GM18498 (cell line): ENCODE results near the gene PIK3AP1.

Source experiments
- ATAC-seq: cut with Tn5 transposase; IDR thresholded peaks from one replicate; pipeline ENCODE4 v1.9.1; 2021; ENCODE audit warnings: mild to moderate bottlenecking, moderate library complexity; ENCODE audit not compliant: unreplicated experiment

PIK3AP1 gene

GRCh38 chr10:96648297-96648696 is 72.0 kb downstream of the PIK3AP1 start:
- ATAC-seq = no peak

DNA sequence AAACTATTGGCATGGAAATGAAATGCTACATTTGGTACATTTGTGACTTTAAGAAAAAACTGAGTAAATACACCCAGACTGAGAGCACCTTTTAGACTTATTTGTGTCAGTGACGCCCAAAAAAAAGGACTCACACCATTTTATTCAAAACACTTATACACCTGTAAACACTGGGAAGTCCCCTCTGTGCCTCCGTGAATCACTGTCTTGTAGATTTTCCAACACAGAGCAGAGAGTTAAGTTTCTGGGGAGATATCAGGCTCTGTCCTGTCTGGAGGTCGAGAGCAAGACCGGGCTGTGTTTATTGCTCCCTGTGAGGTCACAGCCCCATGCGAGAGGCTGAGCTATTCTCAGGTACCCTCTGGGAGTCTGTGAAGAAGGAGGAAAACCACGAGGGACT is 72.8 kb downstream of the PIK3AP1 start:
- ATAC-seq = no peak

- ATAC-seq = no peak
Measured at GRCh38 chr10:96646751-96647166, 73.6 kb downstream of the PIK3AP1 start.

DNA sequence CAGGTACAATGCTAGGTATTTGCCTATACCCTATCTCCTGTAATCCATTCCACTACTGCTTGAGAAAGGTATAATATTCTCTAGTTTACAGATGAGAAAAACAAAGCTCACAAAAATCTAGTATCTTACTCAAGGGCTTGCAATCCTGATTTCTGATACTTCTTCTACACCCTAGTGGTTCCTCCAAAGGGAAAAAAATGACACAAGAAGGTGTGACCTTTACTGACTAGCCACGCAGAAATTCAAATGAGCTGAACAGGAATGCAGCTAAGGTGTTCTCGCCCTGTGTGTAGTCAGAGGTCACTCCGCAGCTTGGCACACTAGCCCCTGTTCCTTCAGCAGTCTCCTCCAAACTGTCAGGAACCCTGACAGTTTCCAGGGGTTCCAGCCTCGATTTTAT is 74.0 kb downstream of the PIK3AP1 start:
- no peak for ATAC-seq

- ATAC-seq = no peak
Measured at GRCh38 chr10:96645191-96645721, 75.1 kb downstream of the PIK3AP1 start.

GRCh38 chr10:96643920-96644319 is 76.4 kb downstream of the PIK3AP1 start:
- ATAC-seq = no peak

GRCh38 chr10:96642973-96643372 is 77.3 kb downstream of the PIK3AP1 start:
- ATAC-seq = peak; percentile 49

DNA sequence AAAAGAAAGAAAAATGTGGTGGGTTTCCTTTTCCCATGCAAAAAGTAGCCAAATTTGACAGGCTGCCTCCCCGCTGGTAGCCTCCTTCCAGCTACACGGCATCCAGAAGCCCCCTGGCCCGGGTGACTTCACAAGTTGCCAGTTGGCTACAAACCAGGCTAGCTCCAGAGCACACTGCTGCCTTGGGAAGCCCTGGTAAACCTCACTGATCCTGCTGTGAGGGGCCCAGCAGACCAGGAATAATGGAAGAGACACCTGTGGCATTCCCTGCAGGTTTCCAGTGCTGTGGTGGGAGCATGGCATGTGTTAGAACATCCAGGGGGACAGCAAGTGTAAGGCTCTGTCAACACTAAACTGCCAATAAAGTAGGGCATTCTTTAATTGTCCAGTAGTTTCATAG is 77.8 kb downstream of the PIK3AP1 start:
- no peak for ATAC-seq

DNA sequence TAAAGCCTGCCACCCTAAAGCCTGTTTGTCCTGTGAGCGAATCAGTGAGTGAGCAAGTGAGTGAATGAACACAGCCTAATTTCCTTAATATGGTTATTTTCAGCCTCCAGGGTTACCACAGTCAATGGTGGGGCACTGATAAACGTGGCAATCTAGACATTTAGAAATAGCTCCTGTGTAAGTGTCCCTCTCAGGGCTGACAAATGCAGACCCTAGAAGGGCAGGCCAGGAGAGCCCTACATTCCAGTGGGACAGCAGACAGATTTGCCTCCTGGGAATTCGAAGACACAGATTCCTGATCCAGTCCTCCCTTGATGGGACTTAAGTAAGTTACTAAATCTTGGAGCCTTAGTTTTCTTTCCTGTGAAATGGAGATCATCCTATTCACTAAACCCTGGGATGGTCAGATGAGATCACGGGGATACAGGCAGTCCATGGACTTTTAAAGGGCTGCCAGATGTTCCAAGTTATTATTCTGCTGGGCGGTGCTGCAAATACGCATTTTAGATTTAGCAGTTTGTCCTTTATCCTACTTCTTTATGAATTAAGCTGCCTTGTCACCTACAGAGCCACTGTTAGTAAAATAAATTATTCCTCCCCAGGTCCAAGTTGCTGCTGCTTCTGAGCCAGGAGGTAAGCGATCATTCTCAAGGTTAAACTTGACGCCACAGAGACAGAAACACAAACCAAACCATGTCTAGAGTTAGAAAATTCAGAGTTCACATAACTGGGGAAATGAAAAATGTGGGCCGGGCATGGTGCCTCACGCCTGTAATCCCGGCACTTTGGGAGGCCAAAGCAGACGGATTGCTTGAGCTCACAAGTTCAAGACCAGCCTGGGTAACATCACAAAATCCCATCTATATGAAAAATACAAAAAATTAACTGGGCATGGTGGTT is 78.7 kb downstream of the PIK3AP1 start:
- no peak for ATAC-seq

DNA sequence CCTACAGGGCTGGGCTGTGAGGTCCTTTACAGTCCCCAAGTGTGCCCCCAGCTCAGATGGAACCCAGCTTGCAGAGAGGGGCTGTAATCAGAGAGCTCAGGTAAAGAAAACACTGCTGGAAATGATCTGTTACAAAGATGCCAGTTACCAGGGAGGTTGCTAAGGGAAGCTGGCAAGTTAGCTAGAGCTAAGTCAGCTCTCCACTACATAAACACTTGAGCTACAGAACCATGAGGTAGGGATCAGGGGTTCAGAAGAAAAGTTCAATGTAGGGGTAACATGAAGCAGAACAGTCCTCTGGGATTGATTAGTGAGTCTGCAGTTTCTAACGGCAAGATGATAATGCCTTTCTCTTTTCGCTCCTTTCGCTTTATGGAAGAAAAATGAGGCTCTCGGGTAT is 80.4 kb downstream of the PIK3AP1 start:
- ATAC-seq = no peak

DNA sequence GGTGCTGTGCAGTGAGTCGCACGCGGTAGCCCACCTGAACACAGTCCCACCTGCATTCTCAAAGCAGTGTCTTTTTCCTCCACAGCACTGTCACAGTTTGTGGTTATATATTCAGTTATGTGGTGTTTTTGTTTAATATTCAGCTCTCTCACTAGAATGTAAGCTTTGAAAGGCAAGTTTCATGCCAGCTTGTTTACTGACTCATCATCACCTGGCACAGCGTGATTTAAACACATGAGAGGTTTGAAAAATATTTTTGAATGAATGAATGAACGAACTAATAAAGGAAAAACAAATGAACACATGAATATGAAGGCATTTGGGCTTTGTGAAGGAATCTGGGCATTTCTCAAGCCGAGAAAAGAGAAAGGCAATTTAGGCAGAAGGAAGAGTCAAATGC is 81.6 kb downstream of the PIK3AP1 start:
- no peak for ATAC-seq

DNA sequence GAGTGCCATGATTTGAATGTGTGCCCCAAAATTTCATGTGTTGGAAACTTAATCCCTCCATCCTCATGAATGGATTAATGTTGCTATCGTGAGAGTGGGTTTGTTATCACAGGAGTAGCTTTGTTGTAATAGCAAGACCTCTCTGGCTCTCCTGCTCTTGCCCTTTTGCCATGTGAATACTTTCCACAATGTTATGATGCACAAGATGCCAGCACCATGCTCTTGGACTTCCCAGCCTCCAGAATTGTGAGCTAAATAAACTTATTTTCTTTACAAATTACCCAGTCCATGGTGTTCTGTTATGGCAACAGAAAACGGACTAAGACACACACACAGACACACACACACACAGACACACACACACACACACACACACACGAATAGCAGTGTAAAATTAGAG is 82.2 kb downstream of the PIK3AP1 start:
- ATAC-seq = no peak

- no peak for ATAC-seq
Measured at GRCh38 chr10:96637709-96638108, 82.6 kb downstream of the PIK3AP1 start.

GRCh38 chr10:96636551-96636950 is 83.8 kb downstream of the PIK3AP1 start:
- ATAC-seq = no peak

GRCh38 chr10:96632974-96633710 is 87.2 kb downstream of the PIK3AP1 start:
- ATAC-seq = no peak

- no peak for ATAC-seq
Measured at GRCh38 chr10:96627292-96627691, 93.0 kb downstream of the PIK3AP1 start.

- no peak for ATAC-seq
Measured at GRCh38 chr10:96626795-96627194, 93.5 kb downstream of the PIK3AP1 start.

- ATAC-seq = no peak
Measured at GRCh38 chr10:96625173-96625572, 95.1 kb downstream of the PIK3AP1 start.

- no peak for ATAC-seq
Measured at GRCh38 chr10:96622013-96622787, 98.1 kb downstream of the PIK3AP1 start.

DNA sequence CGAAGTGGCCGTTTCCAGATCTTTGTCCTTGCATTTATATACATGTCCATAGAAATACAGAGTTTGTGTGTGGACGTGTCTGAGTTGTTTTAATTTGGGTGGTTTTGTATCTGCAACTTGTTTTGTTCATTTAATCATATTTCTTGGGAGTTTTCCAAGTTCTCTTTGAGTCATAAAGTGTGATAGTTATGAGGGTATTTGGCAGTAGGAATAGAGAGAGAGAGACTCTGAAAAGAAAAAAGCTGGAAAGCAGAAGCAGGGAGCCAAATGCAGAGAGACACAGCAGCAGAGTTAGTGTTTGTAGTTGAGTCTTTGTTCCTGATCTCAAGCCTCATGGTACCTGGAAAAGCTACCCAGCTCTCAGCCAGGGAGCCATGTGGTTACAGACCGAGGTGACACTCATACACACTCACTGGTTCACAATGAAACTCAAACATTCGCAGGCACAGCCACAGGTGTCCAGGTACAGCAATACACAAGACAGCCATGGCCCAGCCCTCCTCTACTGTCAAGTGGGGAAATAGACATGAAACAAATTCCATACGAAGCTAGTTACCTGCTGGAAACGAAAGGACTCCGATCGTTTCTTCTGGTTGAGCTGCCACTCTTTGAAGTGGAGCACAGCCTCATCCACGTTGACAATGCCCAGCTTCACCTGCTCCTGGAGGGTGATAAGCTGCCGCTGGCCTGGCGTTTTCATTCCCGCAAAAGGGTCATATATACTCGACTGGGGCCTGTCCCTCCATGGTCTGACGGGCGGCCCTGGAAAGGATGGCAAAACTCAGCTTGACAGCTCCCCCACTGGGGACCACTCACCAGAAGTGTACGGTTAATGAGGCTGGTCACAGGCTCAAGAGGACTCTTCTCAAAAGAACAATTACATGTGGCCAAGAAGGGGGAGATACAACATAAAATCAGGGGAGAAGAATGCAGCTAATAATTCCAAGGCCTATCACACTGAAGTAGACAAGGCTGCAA is 100.2 kb downstream of the PIK3AP1 start:
- ATAC-seq = no peak
